Transverse colon (tissue), 4 donors: ENCODE results near the gene CYSRT1.

Experiments
- CTCF ChIP-seq, 5 experiments: fragments of 200-600 bp in 3 of 5; fragments of 450-650 bp in 2 of 5; sonication (generic) in 3 of 5; IDR thresholded peaks; 1 replicate in 2 of 5; 2 replicates in 3 of 5; pipeline ENCODE4 v1.5.1; 2016 to 2017; ENCODE audit warnings: antibody characterized with exemption in 5 of 5, inconsistent platforms in 3 of 5, mild to moderate bottlenecking in 2 of 5, moderate library complexity in 1 of 5
- POLR2A ChIP-seq: fragments of 450-650 bp; IDR thresholded peaks from one replicate; pipeline ENCODE4 v1.6.1; 2016; ENCODE audit warnings: antibody characterized with exemption, mild to moderate bottlenecking, moderate library complexity
- POLR2AphosphoS5 ChIP-seq, 3 donors: sonication (generic); formaldehyde crosslinking; IDR thresholded peaks; one replicate each; pipeline ENCODE4 v1.6.1; 2016; ENCODE audit warnings: antibody characterized with exemption in 3 of 3

DNA sequence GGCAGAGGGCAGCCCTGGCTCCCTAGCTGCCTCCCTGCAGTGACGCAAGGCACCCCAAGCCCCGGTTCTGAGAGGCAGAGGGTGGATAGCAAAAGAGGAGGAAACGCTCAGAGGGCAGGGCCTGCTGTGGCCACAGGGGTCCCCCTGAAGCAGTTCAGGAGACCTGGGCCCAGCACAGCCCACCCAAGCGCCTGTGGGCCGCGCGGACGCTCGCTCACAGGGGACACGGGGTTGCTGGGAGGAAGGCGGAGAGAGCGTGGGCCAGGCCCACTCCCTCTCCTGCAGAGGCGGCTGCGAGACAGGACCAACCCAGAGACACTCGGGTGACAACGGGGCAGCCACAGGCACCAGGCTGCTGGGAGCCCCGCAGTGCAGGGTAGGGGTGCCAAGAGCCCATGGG, 45.2 kb upstream of the CYSRT1 start:
- TF ChIP-seq CTCF (IDR thresholded peaks at IDR 0.05) (no peak), POLR2AphosphoS5 (IDR thresholded peaks at IDR 0.05) (no peak), POLR2A (no peak)
